ENCODE results near the gene CDC42BPA. TPM values are rescaled to one million over a fixed set of nuclear protein-coding genes. Genes with fewer than 3 reads are reported as not detected.

CDC42BPA gene
- total and polyA plus RNA-seq, 8 donors, result 6.2 to 198 (median 64.5) TPM

DNA sequence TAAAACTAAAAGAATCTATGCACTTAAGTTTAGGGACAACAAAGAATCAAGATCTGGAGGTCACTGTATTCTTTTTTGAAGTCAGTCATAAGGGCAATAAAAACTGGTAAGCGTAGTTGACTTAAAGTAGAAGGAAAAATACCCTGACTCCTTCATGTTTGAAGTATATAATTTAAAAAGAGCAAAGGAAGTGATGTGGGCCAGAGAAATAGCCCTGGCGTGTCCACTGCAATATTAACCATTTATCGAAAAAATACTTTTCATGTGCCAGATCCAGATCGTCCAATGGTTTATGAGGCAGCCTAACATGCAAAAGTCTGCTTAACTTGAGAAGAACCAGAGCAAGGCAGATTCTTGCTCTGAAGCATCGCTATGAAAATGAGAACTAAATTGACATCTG, 216.2 kb downstream of the CDC42BPA start:
- Histone ChIP-seq H3K36me3 (peaks cover 0 to 33% (median 29%) of the 10 kb centered on the region in 4 donors), H3K27ac (no peak overlapping the region), H3K4me3 (no peak overlapping the region), H3K9me3 (no peaks in the 10 kb centered on the region), H3K4me1 (peaks cover 0 to 6% (median 2%) of the 10 kb centered on the region in 4 donors), H3K27me3 (no peaks in the 10 kb centered on the region)
- intact Hi-C loops (cut with DNase I; ENCODE audit: low total_unique reads), result no loop called here
- DNase-seq, result no peak
- TF ChIP-seq POLR2AphosphoS5 (IDR thresholded peaks at IDR 0.05), result no peak
- TF ChIP-seq POLR2A (IDR thresholded peaks at IDR 0.05), result no peak
- TF ChIP-seq, protein P1, sequence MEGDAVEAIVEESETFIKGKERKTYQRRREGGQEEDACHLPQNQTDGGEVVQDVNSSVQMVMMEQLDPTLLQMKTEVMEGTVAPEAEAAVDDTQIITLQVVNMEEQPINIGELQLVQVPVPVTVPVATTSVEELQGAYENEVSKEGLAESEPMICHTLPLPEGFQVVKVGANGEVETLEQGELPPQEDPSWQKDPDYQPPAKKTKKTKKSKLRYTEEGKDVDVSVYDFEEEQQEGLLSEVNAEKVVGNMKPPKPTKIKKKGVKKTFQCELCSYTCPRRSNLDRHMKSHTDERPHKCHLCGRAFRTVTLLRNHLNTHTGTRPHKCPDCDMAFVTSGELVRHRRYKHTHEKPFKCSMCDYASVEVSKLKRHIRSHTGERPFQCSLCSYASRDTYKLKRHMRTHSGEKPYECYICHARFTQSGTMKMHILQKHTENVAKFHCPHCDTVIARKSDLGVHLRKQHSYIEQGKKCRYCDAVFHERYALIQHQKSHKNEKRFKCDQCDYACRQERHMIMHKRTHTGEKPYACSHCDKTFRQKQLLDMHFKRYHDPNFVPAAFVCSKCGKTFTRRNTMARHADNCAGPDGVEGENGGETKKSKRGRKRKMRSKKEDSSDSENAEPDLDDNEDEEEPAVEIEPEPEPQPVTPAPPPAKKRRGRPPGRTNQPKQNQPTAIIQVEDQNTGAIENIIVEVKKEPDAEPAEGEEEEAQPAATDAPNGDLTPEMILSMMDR (IDR thresholded peaks at IDR 0.05), result no peak
- no peak for TF ChIP-seq EP300 (IDR thresholded peaks at IDR 0.05)
- 88 to 97% (median 94%) methylated on average over 5 of the region's 5 CpGs for WGBS, 5 donors

DNA sequence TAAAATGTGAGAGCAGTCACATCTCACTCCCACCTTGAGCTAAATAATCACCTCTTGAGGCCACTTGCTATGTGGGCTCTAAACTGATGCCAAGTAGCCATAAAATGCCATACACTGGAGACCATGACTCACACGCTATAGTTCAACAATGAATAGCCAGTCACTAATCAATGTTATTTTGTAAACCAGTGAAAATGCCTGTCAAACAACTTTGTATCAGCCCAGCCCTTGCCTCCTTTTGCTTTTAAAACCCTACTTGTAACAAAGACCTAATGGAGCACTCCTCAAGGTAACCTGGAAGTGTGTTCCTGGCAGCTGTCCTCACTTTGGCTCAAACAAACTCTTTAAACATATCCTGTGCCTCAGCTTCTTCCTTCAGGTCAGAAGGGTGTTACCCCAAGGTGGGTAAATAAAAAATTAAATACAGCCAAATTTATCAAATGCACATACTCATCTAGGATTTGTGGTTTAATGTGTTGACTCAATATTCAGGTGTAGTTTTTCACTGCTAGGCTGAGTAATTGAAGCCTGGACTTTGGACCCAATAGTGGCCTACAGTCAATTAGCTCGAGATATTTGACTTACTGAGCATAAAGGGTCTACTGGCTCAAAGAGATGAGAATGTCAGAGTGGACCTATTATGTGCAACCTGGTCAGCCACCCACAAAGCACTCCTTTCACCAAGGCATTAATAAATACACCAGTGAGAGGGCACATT, 223.9 kb downstream of the CDC42BPA start:
- DNase-seq, result peak; percentile 69 to 83
- peak overlapping the region in 3 of 5 donors; percentile 38 to 63 (median 51) for H3K27ac ChIP-seq
- H3K9me3 ChIP-seq, result no peaks in the 10 kb centered on the region
- TF ChIP-seq, protein P1 (IDR thresholded peaks at IDR 0.05), result no peak
- TF ChIP-seq POLR2AphosphoS5 (IDR thresholded peaks at IDR 0.05), result peak in 2 of 3 donors; percentile 35 to 64
- H3K36me3 ChIP-seq, result peaks cover 6 to 30% (median 27%) of the 10 kb centered on the region in 4 donors
- no peaks in the 10 kb centered on the region for H3K27me3 ChIP-seq
- intact Hi-C loops (cut with DNase I; ENCODE audit: low total_unique reads), result no loop called here
- 32 to 67% (median 41%) methylated on average over 2 of the region's 2 CpGs for WGBS, 5 donors
- no peak overlapping the region for H3K4me3 ChIP-seq
- peaks cover 9 to 28% (median 15%) of the 10 kb centered on the region in 4 donors for H3K4me1 ChIP-seq

DNA sequence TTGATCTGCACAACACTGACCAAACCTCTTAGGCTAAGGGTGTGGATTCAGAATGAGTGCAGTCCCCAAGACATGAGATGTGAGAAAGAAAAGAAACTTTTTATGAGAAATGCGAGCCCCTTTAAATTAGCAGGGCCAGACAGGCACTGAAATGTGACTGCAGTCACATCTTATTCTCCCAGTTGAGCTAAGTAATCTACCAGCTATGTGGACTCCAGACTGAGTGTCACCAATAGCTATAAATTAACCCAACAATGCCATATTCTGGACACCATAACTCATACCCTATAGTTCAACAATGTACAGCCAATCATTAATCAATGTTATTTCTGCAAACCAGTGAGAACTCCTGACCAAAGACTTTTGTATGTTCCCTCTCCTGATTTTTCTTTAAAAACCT, 225.0 kb downstream of the CDC42BPA start:
- Histone ChIP-seq H3K36me3 (peaks cover 6 to 20% (median 17%) of the 10 kb centered on the region in 4 donors), H3K9me3 (no peaks in the 10 kb centered on the region), H3K4me3 (no peak overlapping the region), H3K4me1 (peaks cover 9 to 28% (median 15%) of the 10 kb centered on the region in 4 donors), H3K27me3 (no peaks in the 10 kb centered on the region), H3K27ac (peak overlapping the region in 2 of 5 donors; percentile 51 to 63)
- DNase-seq, result no peak
- intact Hi-C loops (cut with DNase I; ENCODE audit: low total_unique reads), result no loop called here
- 82 to 96% (median 91%) methylated on average over 1 of the region's 1 CpG for WGBS, 5 donors
- TF ChIP-seq EP300 (IDR thresholded peaks at IDR 0.05) (no peak), POLR2AphosphoS5 (IDR thresholded peaks at IDR 0.05) (no peak), POLR2A (IDR thresholded peaks at IDR 0.05) (no peak)
- TF ChIP-seq, protein P1 (IDR thresholded peaks at IDR 0.05), result no peak

DNA sequence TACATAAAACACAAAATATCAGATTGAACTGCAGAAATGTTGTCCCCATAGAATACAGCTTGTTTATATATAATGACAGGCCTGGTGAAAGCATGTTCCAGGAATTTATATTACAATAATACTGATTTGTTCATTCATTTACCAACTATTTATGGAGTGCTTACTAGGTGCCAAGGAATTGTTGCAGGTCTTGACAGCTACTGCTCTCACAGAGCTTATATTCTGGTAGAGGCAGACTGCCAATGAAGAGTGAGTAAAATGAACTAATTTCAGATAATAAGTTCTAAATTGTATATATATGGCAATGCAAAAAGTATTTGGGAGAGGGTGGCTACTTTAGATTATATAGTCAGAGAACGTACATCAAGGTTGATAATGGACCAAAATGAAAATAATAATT, 226.2 kb downstream of the CDC42BPA start:
- TF ChIP-seq POLR2A (IDR thresholded peaks at IDR 0.05) (no peak), POLR2AphosphoS5 (IDR thresholded peaks at IDR 0.05) (no peak), EP300 (IDR thresholded peaks at IDR 0.05) (no peak)
- TF ChIP-seq, protein P1 (IDR thresholded peaks at IDR 0.05), result no peak
- H3K27me3 ChIP-seq, result no peaks in the 10 kb centered on the region
- H3K4me3 ChIP-seq, result no peak overlapping the region
- peaks cover 10 to 24% (median 18%) of the 10 kb centered on the region in 4 donors for H3K36me3 ChIP-seq
- no peak for DNase-seq
- intact Hi-C loops (cut with DNase I; ENCODE audit: low total_unique reads), result no loop called here
- WGBS, 5 donors, result 87 to 94% (median 92%) methylated on average over 1 of the region's 1 CpG
- no peak overlapping the region for H3K27ac ChIP-seq
- H3K9me3 ChIP-seq, result no peaks in the 10 kb centered on the region
- H3K4me1 ChIP-seq, result peaks cover 9 to 25% (median 12%) of the 10 kb centered on the region in 4 donors

All from stomach (tissue), 9 donors.